Panc1 (cell line): ENCODE data around the gene CHST9. TPM values are rescaled to one million over a fixed set of nuclear protein-coding genes. Genes with fewer than 3 reads are reported as not detected.

Experiments used
- ATAC-seq: fragments of 200-7000 bp; cut with Tn5 transposase; 2 replicates; pipeline ENCODE4 v1.9.1; 2020; ENCODE audit warnings: mild to moderate bottlenecking, moderate library complexity
- BruUV-seq: library from RNA; stranded (reverse); fragments of 400-500 nt; replicated peaks from 2 replicates; lab custom pipeline; 2021; lab: Mats Ljungman, UMichigan
- CTCF ChIA-PET: fragments of 300-600 bp; sonication (Branson Sonifier 250); formaldehyde crosslinking; loops from one replicate; lab custom pipeline; 2022; ENCODE audit warnings: antibody characterized with exemption; lab: Charles Lee
- POLR2A ChIA-PET: fragments of 300-600 bp; sonication (Branson Sonifier 250); formaldehyde crosslinking; loops from one replicate; lab custom pipeline; 2022; ENCODE audit warnings: antibody characterized with exemption; lab: Charles Lee
- DNase-seq: peaks from one replicate; pipeline ENCODE4 v3.0.0-alpha.2; 2010; ENCODE audit warnings: low read depth, low spot score
- H3K27ac ChIP-seq: 2 replicates; pipeline ENCODE4 v1.5.1; 2011; ENCODE audit warnings: mild to moderate bottlenecking, low read length, inconsistent platforms
- H3K27me3 ChIP-seq: fragments of 200-500 bp; sonication (Bioruptor generic); 2 replicates; pipeline ENCODE4 v1.6.0; 2014; ENCODE audit warnings: low read length, inconsistent platforms; ENCODE audit not compliant: control insufficient read depth, insufficient read depth
- H3K36me3 ChIP-seq: fragments of 200-500 bp; sonication (Bioruptor generic); 2 replicates; pipeline ENCODE4 v1.5.1; 2014; ENCODE audit warnings: inconsistent platforms, mild to moderate bottlenecking, low read length, moderate library complexity; ENCODE audit not compliant: control insufficient read depth, insufficient read depth
- H3K4me1 ChIP-seq: 2 replicates; pipeline ENCODE4 v1.5.1; 2011; ENCODE audit warnings: inconsistent platforms, mild to moderate bottlenecking, low read length, moderate library complexity; ENCODE audit not compliant: control insufficient read depth, insufficient read depth
- H3K4me3 ChIP-seq, 2 experiments: 2 replicates each; pipeline ENCODE4 v1.5.1; 2011 to 2012; ENCODE audit warnings: low read depth in 2 of 2, low read length in 2 of 2, mild to moderate bottlenecking in 2 of 2, inconsistent platforms in 1 of 2, moderate library complexity in 1 of 2
- H3K9me3 ChIP-seq: fragments of 200-500 bp; sonication (Bioruptor generic); 2 replicates; pipeline ENCODE4 v1.5.1; 2014; ENCODE audit warnings: low read depth, mild to moderate bottlenecking, inconsistent platforms, low read length, moderate library complexity; ENCODE audit not compliant: control insufficient read depth, insufficient read depth
- POLR2AphosphoS5 ChIP-seq: IDR thresholded peaks from 2 replicates; pipeline ENCODE4 v1.6.1; 2012; ENCODE audit warnings: mild to moderate bottlenecking, low read depth, low read length, moderate library complexity
- SIN3A ChIP-seq: IDR thresholded peaks from 2 replicates; pipeline ENCODE4 v1.6.1; 2012; ENCODE audit warnings: low read depth, mild to moderate bottlenecking, low read length, moderate library complexity, borderline replicate concordance; ENCODE audit not compliant: insufficient read depth
- TCF7L2 ChIP-seq: IDR thresholded peaks from 2 replicates; pipeline ENCODE4 v1.6.1; 2011; ENCODE audit warnings: mild to moderate bottlenecking, low read depth, low read length, inconsistent platforms
- in situ Hi-C: cut with HindIII; loops from 2 replicates; pipeline ENCODE4 v1.10.0; 2016; ENCODE audit warnings: low sequenced_read_pairs, low pct_unique_long_range_greater_than_20kb
- intact Hi-C: fragments of 100-400 bp; cut with micrococcal nuclease; formaldehyde crosslinking; loops from one replicate; pipeline ENCODE4 v1.10.0; 2022; ENCODE audit not compliant: unreplicated experiment
- total RNA-seq: library from RNA; stranded (reverse); gene quantifications from one replicate; pipeline ENCODE4 v1.2.1, GENCODE V29; 2021; ENCODE audit not compliant: unreplicated experiment
- TF ChIP-seq, protein P1 (sequence below): fragments of 450-650 bp; IDR thresholded peaks from 2 replicates; pipeline ENCODE4 v1.5.1; 2017; ENCODE audit warnings: mild to moderate bottlenecking
- TF ChIP-seq, protein P2 (sequence below), 2 experiments: IDR thresholded peaks; 2 replicates each; pipeline ENCODE4 v1.6.1; 2011 to 2012; ENCODE audit warnings: low read depth in 2 of 2, control low read depth in 1 of 2, low read length in 1 of 2, mild to moderate bottlenecking in 1 of 2, moderate library complexity in 1 of 2; ENCODE audit not compliant: insufficient read depth in 1 of 2

The CHST9 gene
- total RNA-seq, 1 experiment from 2014 or later: 0.05 TPM

DNA sequence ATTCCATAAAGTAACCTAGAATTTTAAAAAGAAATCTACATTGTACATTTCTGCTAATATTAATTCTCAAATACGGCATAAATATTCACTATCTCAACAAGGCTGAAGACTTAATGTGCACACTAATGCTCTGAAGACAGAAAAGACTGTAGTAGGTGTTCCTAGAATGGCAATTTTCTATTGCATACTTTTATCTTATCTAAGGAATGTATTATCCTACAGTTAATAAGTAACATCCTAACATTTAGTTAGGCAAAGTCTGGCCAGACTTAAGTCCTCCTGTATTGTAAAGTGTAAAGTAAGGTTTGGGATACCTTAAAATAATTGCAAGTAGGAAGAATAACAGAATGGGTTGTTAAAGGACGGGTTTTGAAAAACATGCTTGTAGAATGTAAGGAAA is 42.2 kb downstream of the CHST9 start:
- in situ Hi-C loops (no loop called here), intact Hi-C loops (no loop called here)
- no peak overlapping the region for H3K27ac ChIP-seq
- no peak overlapping the region for H3K4me3 ChIP-seq
- no peaks in the 10 kb centered on the region; the same call in 1 of the 2 replicates for H3K36me3 ChIP-seq
- no peaks in the 10 kb centered on the region for H3K27me3 ChIP-seq
- DNase-seq (no peak), ATAC-seq (no peak)
- TF ChIP-seq SIN3A (no peak), TCF7L2 (no peak), POLR2AphosphoS5 (no peak)
- TF ChIP-seq, protein P1, sequence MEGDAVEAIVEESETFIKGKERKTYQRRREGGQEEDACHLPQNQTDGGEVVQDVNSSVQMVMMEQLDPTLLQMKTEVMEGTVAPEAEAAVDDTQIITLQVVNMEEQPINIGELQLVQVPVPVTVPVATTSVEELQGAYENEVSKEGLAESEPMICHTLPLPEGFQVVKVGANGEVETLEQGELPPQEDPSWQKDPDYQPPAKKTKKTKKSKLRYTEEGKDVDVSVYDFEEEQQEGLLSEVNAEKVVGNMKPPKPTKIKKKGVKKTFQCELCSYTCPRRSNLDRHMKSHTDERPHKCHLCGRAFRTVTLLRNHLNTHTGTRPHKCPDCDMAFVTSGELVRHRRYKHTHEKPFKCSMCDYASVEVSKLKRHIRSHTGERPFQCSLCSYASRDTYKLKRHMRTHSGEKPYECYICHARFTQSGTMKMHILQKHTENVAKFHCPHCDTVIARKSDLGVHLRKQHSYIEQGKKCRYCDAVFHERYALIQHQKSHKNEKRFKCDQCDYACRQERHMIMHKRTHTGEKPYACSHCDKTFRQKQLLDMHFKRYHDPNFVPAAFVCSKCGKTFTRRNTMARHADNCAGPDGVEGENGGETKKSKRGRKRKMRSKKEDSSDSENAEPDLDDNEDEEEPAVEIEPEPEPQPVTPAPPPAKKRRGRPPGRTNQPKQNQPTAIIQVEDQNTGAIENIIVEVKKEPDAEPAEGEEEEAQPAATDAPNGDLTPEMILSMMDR: no peak
- TF ChIP-seq, protein P2, sequence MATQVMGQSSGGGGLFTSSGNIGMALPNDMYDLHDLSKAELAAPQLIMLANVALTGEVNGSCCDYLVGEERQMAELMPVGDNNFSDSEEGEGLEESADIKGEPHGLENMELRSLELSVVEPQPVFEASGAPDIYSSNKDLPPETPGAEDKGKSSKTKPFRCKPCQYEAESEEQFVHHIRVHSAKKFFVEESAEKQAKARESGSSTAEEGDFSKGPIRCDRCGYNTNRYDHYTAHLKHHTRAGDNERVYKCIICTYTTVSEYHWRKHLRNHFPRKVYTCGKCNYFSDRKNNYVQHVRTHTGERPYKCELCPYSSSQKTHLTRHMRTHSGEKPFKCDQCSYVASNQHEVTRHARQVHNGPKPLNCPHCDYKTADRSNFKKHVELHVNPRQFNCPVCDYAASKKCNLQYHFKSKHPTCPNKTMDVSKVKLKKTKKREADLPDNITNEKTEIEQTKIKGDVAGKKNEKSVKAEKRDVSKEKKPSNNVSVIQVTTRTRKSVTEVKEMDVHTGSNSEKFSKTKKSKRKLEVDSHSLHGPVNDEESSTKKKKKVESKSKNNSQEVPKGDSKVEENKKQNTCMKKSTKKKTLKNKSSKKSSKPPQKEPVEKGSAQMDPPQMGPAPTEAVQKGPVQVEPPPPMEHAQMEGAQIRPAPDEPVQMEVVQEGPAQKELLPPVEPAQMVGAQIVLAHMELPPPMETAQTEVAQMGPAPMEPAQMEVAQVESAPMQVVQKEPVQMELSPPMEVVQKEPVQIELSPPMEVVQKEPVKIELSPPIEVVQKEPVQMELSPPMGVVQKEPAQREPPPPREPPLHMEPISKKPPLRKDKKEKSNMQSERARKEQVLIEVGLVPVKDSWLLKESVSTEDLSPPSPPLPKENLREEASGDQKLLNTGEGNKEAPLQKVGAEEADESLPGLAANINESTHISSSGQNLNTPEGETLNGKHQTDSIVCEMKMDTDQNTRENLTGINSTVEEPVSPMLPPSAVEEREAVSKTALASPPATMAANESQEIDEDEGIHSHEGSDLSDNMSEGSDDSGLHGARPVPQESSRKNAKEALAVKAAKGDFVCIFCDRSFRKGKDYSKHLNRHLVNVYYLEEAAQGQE (IDR thresholded peaks at IDR 0.05; ENCODE audit: insufficient read depth in 1 of 2, low read depth in 2 of 2, low read length in 1 of 2): no peak
- BruUV-seq: no TSS peak
- H3K4me1 ChIP-seq: no peaks in the 10 kb centered on the region
- POLR2A ChIA-PET: no interaction called here
- H3K9me3 ChIP-seq: no peaks in the 10 kb centered on the region
- CTCF ChIA-PET: no interaction called here

DNA sequence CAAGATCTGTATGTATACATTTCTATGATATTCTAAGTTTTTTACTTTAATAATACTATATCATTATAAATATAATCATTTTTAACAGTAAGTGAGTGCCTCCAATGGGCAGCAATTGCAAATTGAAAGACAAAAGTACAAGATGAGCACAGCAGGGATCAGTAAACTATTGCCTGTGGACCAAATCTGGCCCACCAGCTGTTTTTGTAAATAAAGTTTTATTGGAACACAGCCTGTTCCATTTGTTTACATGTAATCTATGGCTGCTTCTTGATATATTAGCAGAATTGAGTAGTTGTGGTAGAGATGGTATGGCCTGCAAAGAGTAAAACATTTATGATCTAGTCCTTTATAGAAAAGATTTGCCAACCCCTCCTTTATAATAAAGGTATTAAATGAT is 43.2 kb downstream of the CHST9 start:
- H3K9me3 ChIP-seq: no peaks in the 10 kb centered on the region
- H3K4me3 ChIP-seq: no peak overlapping the region
- in situ Hi-C loops: no loop called here
- POLR2A ChIA-PET: no interaction called here
- DNase-seq (no peak), ATAC-seq (no peak)
- H3K4me1 ChIP-seq: no peaks in the 10 kb centered on the region
- BruUV-seq: no TSS peak
- no peak overlapping the region for H3K27ac ChIP-seq
- no peaks in the 10 kb centered on the region for H3K27me3 ChIP-seq
- no peak for TF ChIP-seq SIN3A
- TF ChIP-seq, protein P2 (IDR thresholded peaks at IDR 0.05; ENCODE audit: insufficient read depth in 1 of 2, low read depth in 2 of 2, low read length in 1 of 2): no peak
- no peak for TF ChIP-seq TCF7L2
- no peak for TF ChIP-seq POLR2AphosphoS5
- TF ChIP-seq, protein P1: no peak
- CTCF ChIA-PET: no interaction called here
- intact Hi-C loops: no loop called here
- H3K36me3 ChIP-seq: no peaks in the 10 kb centered on the region; the same call in 1 of the 2 replicates
